OCI-LY1 (cell line): ENCODE measurements around the gene PIK3IP1.

ENCODE experiments used
- EZH2 ChIP-seq: fragments of 200-600 bp; sonication (generic), shearing (Covaris generic); IDR thresholded peaks from 2 replicates; pipeline ENCODE4 v1.8.0; 2017; ENCODE audit warnings: borderline replicate concordance, mixed run types, mild to moderate bottlenecking, antibody characterized with exemption, low read length, moderate library complexity, mixed read lengths
- TF ChIP-seq, protein P1 (sequence below): fragments of 200-600 bp; sonication (generic), shearing (Covaris generic); IDR thresholded peaks from 2 replicates; pipeline ENCODE4 v1.5.1; 2017; ENCODE audit warnings: mild to moderate bottlenecking, antibody characterized with exemption, low read length, moderate library complexity, mixed read lengths

DNA sequence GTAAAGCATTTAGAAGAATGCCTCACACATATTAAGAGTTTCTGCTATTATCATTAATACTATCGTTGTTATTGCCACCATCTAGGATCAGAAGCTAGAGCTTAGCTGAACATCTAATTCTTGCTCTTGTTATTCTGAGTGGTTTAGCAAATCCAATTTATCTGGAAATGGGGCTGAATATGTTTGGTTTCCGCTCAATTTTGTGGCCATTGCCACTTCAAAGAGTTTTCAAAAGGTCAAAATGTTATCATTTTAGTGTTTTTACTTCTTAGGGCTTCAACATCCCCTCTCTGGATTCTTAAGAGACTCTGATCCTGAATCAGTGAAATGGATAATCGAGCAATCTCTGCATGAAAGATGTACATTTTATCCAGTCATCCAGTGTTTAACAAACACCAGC is 10.2 kb upstream of the PIK3IP1 start:
- TF ChIP-seq, protein P1, sequence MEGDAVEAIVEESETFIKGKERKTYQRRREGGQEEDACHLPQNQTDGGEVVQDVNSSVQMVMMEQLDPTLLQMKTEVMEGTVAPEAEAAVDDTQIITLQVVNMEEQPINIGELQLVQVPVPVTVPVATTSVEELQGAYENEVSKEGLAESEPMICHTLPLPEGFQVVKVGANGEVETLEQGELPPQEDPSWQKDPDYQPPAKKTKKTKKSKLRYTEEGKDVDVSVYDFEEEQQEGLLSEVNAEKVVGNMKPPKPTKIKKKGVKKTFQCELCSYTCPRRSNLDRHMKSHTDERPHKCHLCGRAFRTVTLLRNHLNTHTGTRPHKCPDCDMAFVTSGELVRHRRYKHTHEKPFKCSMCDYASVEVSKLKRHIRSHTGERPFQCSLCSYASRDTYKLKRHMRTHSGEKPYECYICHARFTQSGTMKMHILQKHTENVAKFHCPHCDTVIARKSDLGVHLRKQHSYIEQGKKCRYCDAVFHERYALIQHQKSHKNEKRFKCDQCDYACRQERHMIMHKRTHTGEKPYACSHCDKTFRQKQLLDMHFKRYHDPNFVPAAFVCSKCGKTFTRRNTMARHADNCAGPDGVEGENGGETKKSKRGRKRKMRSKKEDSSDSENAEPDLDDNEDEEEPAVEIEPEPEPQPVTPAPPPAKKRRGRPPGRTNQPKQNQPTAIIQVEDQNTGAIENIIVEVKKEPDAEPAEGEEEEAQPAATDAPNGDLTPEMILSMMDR: no peak
- no peak for TF ChIP-seq EZH2
